ENCODE results near the gene SCYL3. TPM values are rescaled to one million over a fixed set of nuclear protein-coding genes. Genes with fewer than 3 reads are reported as not detected.

Gene SCYL3
- total RNA-seq, 1 experiment from 2014 or later, result 9.4 TPM

DNA sequence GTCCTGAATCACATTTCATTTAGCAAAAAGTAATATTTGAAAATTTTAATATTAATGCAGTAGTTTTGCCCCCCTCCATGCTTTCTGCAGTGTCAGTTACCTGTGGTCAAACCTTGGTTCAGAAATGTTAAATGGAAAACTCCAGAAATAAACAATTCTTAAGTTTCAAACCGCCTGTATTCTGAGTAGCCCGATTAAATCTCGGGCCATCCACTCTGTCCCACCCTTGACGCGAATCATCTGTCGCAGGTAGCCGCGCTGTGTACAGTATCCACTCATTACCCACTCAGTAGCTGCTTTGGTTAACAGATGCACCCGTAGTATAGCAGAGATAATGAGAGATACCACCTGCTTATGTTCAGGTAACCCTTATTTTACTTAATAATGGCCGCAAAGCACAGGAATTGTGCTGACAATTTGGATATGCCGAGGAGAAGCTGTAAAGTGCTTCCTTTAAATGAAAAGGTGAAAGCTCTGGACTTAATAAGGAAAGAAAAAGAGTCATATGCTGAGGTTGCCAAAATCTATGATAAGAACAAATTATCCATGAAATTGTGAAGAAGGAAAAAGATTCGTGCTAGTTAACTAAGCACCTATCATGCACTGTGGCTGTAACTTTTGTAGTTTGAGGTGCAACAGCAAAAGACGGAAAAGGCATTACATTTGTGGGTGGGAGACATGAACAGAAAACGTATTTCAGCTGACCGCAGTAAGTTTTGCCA is 889 bp upstream of the SCYL3 start:
- H3K4me3 ChIP-seq (ENCODE audit: low read length), result peak overlapping the region; percentile 78

DNA sequence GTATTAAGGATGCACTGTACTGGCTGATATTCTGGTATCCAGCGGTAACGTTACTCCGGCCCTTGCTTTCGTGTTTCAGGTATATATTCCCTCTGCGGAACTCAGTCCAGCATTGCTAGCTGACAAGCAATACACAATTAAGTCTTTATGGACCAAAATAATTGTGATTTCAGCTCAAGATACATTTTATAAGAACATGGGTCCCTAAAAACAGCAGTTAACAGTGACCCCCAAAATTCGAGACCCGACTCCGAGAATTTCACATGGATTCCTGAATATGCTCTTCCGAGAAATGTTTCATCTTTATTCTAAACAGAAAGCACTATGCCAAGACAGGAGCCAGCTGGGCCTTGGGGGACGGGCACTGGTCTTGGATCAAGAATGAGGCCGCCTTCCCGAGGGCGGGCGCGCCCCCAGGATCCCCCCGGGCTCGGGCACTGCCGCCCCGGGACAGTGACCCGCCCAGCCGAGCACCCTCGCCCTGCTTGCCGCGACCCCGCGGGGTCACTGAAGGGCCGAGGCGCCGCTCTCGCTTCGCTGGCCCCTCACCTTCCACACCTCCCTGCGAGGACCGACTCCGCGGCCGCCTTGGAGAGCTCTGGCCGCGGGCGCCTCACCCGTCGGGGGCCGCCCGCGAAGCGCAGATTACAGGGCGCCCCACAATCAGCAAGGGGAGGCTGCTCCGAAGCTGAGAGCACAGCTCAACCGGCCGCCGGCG is 610 bp downstream of the SCYL3 start:
- peak overlapping the region; percentile 78 for H3K4me3 ChIP-seq (ENCODE audit: low read length)
- no peaks in the 10 kb centered on the region for H3K9me3 ChIP-seq (ENCODE audit: low read length)
- peak overlapping the region; percentile 88 for H3K4me2 ChIP-seq (ENCODE audit: low read depth, low read length, poor library complexity, severe bottlenecking)
- H3K27ac ChIP-seq (ENCODE audit: low read length), result peak overlapping the region; percentile 86
- H3K9me2 ChIP-seq (replicated peaks; ENCODE audit: insufficient read depth, low read length), result no peaks in the 10 kb centered on the region; the same call in 1 of the 2 replicates
- peaks cover 26% of the 10 kb centered on the region for H3K4me1 ChIP-seq (ENCODE audit: low read length)
- H2AFZ ChIP-seq (ENCODE audit: low read length), result peak overlapping the region; percentile 23; the same call in 1 of the 2 replicates
- H3K36me3 ChIP-seq (ENCODE audit: insufficient read depth, low read length), result peaks cover 3% of the 10 kb centered on the region
- H3K9ac ChIP-seq (ENCODE audit: low read length), result peak overlapping the region; percentile 91
- no peaks in the 10 kb centered on the region for H4K20me1 ChIP-seq (ENCODE audit: insufficient read depth, low read depth, low read length)
- H3K79me2 ChIP-seq (ENCODE audit: low read length), result peaks cover 52% of the 10 kb centered on the region
- peak; percentile 69 for DNase-seq
- no peaks in the 10 kb centered on the region for H3K27me3 ChIP-seq (ENCODE audit: low read length)

More for the DNA sequence above, 889 bp upstream of the SCYL3 start:
- Histone ChIP-seq H3K36me3 (ENCODE audit: insufficient read depth, low read length) (no peaks in the 10 kb centered on the region), H3K9ac (ENCODE audit: low read length) (peak overlapping the region; percentile 91), H3K79me2 (ENCODE audit: low read length) (peaks cover 37% of the 10 kb centered on the region), H3K4me1 (ENCODE audit: low read length) (peaks cover 26% of the 10 kb centered on the region), H3K9me3 (ENCODE audit: low read length) (no peaks in the 10 kb centered on the region), H4K20me1 (ENCODE audit: insufficient read depth, low read depth, low read length) (no peaks in the 10 kb centered on the region), H3K9me2 (replicated peaks; ENCODE audit: insufficient read depth, low read length) (no peaks in the 10 kb centered on the region; the same call in 1 of the 2 replicates), H3K27me3 (ENCODE audit: low read length) (no peaks in the 10 kb centered on the region), H3K4me2 (ENCODE audit: low read depth, low read length, poor library complexity, severe bottlenecking) (peak overlapping the region; percentile 88), H3K27ac (ENCODE audit: low read length) (peak overlapping the region; percentile 86; the same call in 1 of the 2 replicates), H2AFZ (ENCODE audit: low read length) (peak overlapping the region; percentile 51; the same call in 1 of the 2 replicates)
- DNase-seq, result no peak

DNA sequence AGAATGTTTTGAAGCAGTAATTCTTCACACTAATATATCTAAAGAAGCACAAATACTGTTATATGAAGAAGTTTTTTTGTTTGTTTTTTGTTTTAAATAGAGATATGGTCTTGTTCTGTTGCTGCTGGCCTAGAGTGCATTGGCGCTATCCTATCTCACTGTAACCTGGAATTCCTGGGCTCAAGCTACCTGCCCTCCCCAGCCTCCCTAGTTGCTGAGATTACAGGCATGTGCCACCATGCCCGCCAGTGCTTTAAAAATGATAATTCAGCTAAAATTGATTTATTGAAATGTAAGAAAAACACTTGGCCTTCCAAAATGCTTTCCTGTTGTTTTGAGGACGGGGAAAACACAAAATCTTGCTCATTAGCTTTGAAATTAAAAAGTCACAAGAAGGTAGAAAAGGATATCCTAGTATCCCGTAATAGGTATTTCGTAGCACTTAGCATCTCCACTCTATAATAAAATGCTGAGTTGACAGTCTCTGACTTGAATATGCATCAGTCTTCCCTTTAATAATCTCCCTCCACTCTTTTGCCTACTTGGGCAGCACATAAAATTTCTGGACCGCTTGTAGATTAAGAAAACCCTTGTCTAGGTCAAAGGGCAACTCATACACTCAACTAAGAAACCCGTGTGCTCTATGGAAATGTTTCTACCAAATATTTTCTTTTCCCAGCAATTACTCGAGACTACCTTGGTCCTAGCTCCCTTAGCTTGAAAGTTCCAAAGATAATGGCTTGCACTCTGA is 1.3 kb downstream of the SCYL3 start:
- Histone ChIP-seq H4K20me1 (ENCODE audit: insufficient read depth, low read depth, low read length) (no peaks in the 10 kb centered on the region), H3K4me2 (ENCODE audit: low read depth, low read length, poor library complexity, severe bottlenecking) (peak overlapping the region; percentile 88), H3K4me3 (ENCODE audit: low read length) (peak overlapping the region; percentile 78), H3K9me2 (replicated peaks; ENCODE audit: insufficient read depth, low read length) (no peaks in the 10 kb centered on the region; the same call in 1 of the 2 replicates), H3K27ac (ENCODE audit: low read length) (peak overlapping the region; percentile 86; the same call in 1 of the 2 replicates), H3K36me3 (ENCODE audit: insufficient read depth, low read length) (peaks cover 7% of the 10 kb centered on the region), H3K9me3 (ENCODE audit: low read length) (no peaks in the 10 kb centered on the region), H3K4me1 (ENCODE audit: low read length) (peaks cover 26% of the 10 kb centered on the region), H2AFZ (ENCODE audit: low read length) (no peak overlapping the region), H3K27me3 (ENCODE audit: low read length) (no peaks in the 10 kb centered on the region), H3K9ac (ENCODE audit: low read length) (peak overlapping the region; percentile 91), H3K79me2 (ENCODE audit: low read length) (peaks cover 56% of the 10 kb centered on the region)
- peak; percentile 50 for DNase-seq

DNA sequence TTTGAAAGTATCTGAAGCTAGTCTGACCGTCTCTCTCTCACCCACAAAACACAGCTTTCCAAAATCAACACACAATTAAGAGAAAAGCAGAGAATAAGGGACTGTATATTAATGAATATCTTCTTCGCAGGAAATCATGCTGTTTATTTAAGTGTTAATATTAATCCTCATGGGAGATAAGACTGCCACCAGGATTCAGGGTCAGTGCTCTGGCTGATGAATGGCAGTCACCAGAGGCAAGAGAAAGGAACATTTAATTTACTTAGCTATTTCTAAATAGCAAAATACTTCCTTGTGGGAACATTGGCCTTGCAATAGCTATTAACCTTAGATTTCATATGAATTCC is 2.2 kb downstream of the SCYL3 start:
- Histone ChIP-seq H3K9me3 (ENCODE audit: low read length) (no peaks in the 10 kb centered on the region), H2AFZ (ENCODE audit: low read length) (no peak overlapping the region), H4K20me1 (ENCODE audit: insufficient read depth, low read depth, low read length) (no peaks in the 10 kb centered on the region), H3K9ac (ENCODE audit: low read length) (peak overlapping the region; percentile 91), H3K27ac (ENCODE audit: low read length) (no peak overlapping the region), H3K9me2 (replicated peaks; ENCODE audit: insufficient read depth, low read length) (no peaks in the 10 kb centered on the region; the same call in 1 of the 2 replicates), H3K4me2 (ENCODE audit: low read depth, low read length, poor library complexity, severe bottlenecking) (peak overlapping the region; percentile 88), H3K27me3 (ENCODE audit: low read length) (no peaks in the 10 kb centered on the region), H3K79me2 (ENCODE audit: low read length) (peaks cover 63% of the 10 kb centered on the region), H3K4me3 (ENCODE audit: low read length) (peak overlapping the region; percentile 78), H3K36me3 (ENCODE audit: insufficient read depth, low read length) (peaks cover 14% of the 10 kb centered on the region), H3K4me1 (ENCODE audit: low read length) (peaks cover 31% of the 10 kb centered on the region)
- DNase-seq, result no peak

DNA sequence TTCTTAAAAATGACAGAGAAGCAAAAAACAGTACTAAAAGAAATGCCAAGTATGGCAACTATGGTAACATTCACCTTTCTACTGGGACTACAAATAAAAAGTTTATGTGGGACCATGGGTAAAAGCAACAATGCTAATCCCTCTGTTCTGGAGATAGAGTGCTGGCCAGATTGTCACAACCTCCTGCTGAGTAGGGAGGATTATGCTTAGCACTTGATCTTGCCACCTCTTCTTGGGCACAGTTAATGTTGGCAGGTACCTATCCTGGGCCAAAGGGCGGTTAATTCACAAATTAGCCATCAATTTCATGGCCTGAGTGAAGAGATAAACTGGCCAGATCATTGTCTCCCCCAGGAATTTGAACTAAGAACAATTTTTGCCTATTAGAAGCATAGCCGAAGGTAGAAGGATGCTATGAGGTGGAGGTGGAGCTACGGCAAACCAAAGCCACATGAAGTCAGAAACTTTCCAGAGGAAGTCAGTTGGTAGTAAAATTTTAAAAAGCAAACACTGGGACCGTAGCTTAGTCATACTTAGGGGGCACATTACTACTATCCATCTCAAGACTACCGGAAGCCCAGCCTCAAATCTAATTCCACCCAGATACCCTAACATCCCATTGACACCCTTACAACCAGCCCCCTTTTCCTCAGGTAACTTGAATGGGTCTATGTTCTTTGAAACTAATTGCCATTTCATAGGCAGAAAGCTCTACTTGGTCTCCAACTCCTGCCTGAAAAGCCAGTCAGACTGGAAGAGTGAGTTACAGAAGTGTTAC is 2.7 kb downstream of the SCYL3 start:
- no peak for DNase-seq
- H3K4me2 ChIP-seq (ENCODE audit: low read depth, low read length, poor library complexity, severe bottlenecking), result peak overlapping the region; percentile 88
- no peaks in the 10 kb centered on the region for H4K20me1 ChIP-seq (ENCODE audit: insufficient read depth, low read depth, low read length)

DNA sequence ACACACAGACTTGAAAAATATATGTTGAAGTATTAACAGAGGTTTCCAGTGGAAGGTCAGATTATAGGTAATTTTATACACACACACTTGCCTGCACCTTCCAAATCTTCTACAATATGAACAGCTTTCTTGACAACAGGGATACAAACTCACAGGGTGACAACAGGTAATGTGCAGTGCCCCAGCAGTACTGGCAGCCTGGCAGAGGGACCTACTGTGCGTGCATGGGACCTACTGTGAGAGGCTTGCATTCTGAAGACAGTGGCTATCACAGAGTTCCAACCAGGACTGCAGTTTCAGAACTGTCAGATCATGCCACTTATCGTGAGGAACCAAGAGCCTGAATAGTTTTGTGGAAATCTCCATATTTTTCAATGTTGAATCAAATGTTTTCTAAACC is 3.8 kb downstream of the SCYL3 start:
- H3K4me3 ChIP-seq (ENCODE audit: low read length), result no peak overlapping the region
- H3K9me3 ChIP-seq (ENCODE audit: low read length), result no peaks in the 10 kb centered on the region
- H4K20me1 ChIP-seq (ENCODE audit: insufficient read depth, low read depth, low read length), result no peaks in the 10 kb centered on the region
- no peaks in the 10 kb centered on the region for H3K9me2 ChIP-seq (replicated peaks; ENCODE audit: insufficient read depth, low read length)
- H3K4me1 ChIP-seq (ENCODE audit: low read length), result peaks cover 30% of the 10 kb centered on the region
- H3K79me2 ChIP-seq (ENCODE audit: low read length), result peaks cover 72% of the 10 kb centered on the region
- H3K27me3 ChIP-seq (ENCODE audit: low read length), result no peaks in the 10 kb centered on the region
- no peak overlapping the region for H3K9ac ChIP-seq (ENCODE audit: low read length)
- H3K27ac ChIP-seq (ENCODE audit: low read length), result no peak overlapping the region
- H3K4me2 ChIP-seq (ENCODE audit: low read depth, low read length, poor library complexity, severe bottlenecking), result no peak overlapping the region
- no peak for DNase-seq
- peaks cover 14% of the 10 kb centered on the region for H3K36me3 ChIP-seq (ENCODE audit: insufficient read depth, low read length)
- H2AFZ ChIP-seq (ENCODE audit: low read length), result no peak overlapping the region

More for the DNA sequence above, 2.7 kb downstream of the SCYL3 start:
- peaks cover 31% of the 10 kb centered on the region for H3K4me1 ChIP-seq (ENCODE audit: low read length)
- H3K9me3 ChIP-seq (ENCODE audit: low read length), result no peaks in the 10 kb centered on the region
- H3K4me3 ChIP-seq (ENCODE audit: low read length), result peak overlapping the region; percentile 78
- no peaks in the 10 kb centered on the region; the same call in 1 of the 2 replicates for H3K9me2 ChIP-seq (replicated peaks; ENCODE audit: insufficient read depth, low read length)
- H2AFZ ChIP-seq (ENCODE audit: low read length), result no peak overlapping the region
- peaks cover 14% of the 10 kb centered on the region for H3K36me3 ChIP-seq (ENCODE audit: insufficient read depth, low read length)
- no peaks in the 10 kb centered on the region for H3K27me3 ChIP-seq (ENCODE audit: low read length)
- no peak overlapping the region for H3K27ac ChIP-seq (ENCODE audit: low read length)
- peak overlapping the region; percentile 91; the same call in 1 of the 2 replicates for H3K9ac ChIP-seq (ENCODE audit: low read length)
- H3K79me2 ChIP-seq (ENCODE audit: low read length), result peaks cover 68% of the 10 kb centered on the region

DNA sequence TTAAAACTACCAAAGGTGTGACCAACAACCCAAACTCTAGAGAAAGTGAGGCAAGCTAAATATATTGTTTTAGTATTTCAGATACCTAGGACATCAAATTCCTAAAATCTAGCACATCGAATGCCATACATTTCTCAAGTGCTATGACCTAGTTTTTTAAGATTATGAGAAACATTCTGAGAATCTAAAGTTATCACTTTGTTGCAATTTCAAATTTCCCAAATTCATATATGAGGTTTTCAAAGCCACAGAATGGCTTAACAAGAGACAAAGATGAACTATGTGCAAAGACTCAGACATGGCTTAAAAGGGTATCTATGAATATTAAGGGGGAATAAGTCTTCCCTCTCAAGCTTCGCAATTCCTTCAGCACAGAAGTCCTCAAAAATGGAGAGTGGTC is 6.8 kb downstream of the SCYL3 start:
- no peak for DNase-seq
- H3K27ac ChIP-seq (ENCODE audit: low read length), result no peak overlapping the region
- H3K4me3 ChIP-seq (ENCODE audit: low read length), result no peak overlapping the region
- peaks cover 63% of the 10 kb centered on the region for H3K79me2 ChIP-seq (ENCODE audit: low read length)
- no peak overlapping the region for H2AFZ ChIP-seq (ENCODE audit: low read length)
- no peaks in the 10 kb centered on the region for H4K20me1 ChIP-seq (ENCODE audit: insufficient read depth, low read depth, low read length)
- H3K4me2 ChIP-seq (ENCODE audit: low read depth, low read length, poor library complexity, severe bottlenecking), result no peak overlapping the region
- peaks cover 18% of the 10 kb centered on the region for H3K4me1 ChIP-seq (ENCODE audit: low read length)
- H3K9me2 ChIP-seq (replicated peaks; ENCODE audit: insufficient read depth, low read length), result no peaks in the 10 kb centered on the region
- H3K36me3 ChIP-seq (ENCODE audit: insufficient read depth, low read length), result peaks cover 14% of the 10 kb centered on the region
- H3K9ac ChIP-seq (ENCODE audit: low read length), result no peak overlapping the region
- no peaks in the 10 kb centered on the region for H3K9me3 ChIP-seq (ENCODE audit: low read length)
- no peaks in the 10 kb centered on the region for H3K27me3 ChIP-seq (ENCODE audit: low read length)
